ENCODE measurements around the gene ANAPC16.
"Not testable (repeated sequence)": the region's sequence is repeated elsewhere in the genome, so short reads cannot be mapped to it uniquely, and the experiment has no call there.

The ANAPC16 gene

DNA sequence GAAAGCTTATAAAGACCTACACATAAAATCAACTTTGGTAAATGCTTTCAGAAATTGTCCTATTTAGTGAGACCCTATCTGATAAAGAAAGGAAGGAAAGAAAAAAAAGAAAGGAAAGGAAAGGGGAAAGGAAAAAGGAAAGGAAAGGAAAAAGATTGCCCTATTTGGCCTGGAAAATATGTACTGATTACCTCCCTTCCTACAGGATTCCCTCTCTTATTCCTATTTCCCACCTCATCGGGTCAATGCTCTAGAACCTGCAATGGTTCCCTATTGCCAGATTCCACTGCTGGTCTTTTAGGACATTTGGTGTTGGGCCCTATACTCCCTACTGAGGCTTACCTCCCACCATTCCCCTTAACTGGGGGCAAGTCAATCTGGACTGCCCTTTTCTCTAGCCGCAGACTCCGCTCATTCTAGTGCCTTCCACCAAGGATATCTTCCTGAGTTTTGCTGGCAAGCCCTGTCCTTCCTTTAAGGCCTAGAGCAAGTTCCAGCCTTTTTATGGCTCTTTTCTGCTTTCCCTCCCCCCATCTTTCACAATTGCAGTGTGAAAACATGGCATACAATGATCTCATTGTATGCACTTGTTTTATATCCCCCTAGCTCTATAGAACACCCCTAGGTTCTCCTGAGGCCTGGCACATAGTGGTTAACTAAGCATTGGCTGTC lies 62.3 kb downstream of the ANAPC16 start:
- no peak for DNase-seq (ENCODE audit: low read depth in 2 of 2)

DNA sequence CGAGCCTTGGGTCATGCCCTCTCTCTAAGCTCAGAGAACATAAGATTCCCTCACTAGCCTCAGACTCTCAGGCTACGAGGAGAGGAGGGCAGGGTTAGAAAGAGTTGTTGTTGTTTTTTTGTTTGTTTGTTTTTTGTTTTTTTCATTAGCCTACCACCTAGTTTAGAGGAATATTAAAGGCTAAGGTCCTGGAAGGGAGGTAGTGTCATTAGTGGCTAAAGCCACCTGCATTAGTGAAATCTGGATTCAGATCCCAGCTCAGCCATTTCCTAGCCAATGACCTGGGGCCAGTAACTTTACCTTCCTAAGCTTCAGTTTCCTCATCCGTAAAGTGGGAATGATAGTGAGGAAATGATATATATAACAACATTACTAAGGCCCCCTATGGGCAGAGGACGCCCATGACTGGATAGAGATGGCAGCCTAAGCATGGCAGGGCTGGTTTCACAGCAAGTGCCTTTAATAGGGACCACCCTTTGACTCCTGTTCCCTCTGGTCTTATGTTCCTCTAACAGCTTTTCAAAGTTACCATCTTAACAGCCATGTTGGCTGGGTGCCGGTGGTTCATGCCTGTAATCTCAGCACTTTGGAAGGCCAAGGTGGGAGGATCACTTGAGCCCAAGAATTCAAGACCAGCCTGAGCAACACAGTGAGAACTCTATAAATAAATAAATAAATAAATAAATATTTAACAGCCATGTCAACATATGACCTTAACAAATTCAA lies 63.0 kb downstream of the ANAPC16 start:
- DNase-seq (ENCODE audit: low read depth in 2 of 2) = no peak

DNA sequence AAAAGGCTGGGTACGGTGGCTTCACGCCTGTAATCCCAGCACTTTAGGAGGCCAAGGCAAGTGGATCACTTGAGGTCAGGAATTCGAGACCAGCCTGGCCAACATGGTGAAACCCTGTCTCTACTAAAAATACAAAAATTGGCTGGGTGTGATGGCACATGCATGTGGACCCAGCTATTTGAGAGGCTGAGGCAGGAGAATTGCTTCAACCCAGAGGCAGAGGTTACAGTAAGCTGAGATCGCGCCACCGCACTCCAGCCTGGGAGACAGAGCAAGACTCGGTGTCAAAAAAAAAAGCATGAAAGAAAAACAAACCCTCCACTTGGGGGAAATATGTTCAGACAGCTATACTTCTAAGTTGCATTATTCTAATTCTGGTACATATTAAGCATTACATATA lies 63.8 kb downstream of the ANAPC16 start:
- not testable (repeated sequence) for DNase-seq (ENCODE audit: low read depth in 2 of 2)

DNA sequence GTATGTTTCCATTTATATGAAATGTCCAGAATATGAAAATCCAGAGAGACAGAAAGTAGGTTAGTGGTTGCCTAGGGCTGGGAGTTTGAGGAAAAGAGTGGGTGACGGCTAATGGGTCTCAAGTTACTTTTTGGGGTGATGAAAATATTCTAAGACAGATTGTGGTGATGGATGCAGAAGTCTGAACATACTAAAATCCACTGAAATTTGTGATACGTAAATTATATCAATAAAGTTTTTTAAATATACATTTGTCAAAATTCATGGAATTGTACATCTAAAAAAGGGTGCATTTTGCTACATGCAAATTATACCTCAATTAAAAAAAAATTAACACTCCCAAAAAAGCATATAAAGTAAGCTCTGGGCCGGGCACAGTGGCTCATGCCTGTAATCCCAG lies 67.3 kb downstream of the ANAPC16 start:
- DNase-seq (ENCODE audit: low read depth in 2 of 2) = no peak
